Amniotic epithelial cell (primary cell): Measurements from ENCODE around the gene SPSB1.

Experiments used
- DNase-seq: peaks from one replicate; pipeline ENCODE4 v3.0.0-alpha.2; 2010; ENCODE audit warnings: low read depth

The SPSB1 gene

DNA sequence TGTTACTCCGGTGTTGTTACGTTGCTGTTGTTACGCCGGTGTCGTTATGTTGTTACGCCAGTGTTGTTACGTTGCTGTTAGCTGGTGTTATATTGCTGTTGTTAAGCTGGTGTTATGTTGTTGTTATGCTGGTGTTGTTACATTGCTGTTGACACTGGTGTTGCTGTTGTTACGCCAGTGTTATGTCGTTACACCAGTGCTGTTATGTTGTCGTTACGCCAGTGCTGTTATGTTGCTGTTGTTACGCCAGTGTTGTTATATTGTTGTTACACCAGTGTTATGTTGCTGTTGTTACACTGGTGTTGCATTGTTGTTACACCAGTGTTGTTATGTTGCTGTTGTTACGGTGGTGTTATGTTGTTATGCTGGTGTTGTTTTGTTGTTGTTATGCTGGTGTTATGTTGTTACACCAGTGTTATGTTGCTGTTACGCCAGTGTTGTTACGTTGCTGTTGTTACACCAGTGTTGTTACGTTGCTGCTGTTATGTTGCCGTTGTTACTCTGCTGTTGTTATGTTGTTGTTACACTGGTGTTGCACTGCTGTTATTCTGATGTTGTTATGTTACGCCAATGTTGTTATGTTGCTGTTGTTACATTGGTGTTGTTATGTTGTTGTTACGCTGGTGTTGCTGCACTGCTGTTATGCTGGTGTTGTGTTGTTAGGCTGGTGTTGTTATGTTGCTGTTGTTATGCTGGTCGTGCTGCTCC lies 32.5 kb upstream of the SPSB1 start:
- peak; percentile 55 for DNase-seq

DNA sequence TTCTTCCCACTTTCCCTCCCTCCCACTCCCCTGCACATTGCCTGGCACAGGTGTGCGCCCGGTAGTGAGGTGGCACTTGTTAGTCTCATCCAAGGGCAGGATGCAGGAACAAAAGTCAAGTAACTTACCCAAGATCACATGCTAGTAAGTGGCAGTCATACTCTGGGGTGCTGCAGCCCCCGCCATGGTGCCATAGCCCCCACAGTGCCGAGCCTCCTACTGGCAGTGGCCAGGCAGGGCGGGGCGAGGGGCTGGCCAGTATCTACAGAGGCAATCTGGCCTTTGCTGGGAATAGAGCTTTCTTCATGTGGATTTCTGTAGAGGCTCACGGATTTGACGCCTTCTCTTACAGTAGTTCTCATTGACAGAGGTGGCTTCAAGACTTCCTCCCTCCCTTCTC lies 31.2 kb upstream of the SPSB1 start:
- no peak for DNase-seq

DNA sequence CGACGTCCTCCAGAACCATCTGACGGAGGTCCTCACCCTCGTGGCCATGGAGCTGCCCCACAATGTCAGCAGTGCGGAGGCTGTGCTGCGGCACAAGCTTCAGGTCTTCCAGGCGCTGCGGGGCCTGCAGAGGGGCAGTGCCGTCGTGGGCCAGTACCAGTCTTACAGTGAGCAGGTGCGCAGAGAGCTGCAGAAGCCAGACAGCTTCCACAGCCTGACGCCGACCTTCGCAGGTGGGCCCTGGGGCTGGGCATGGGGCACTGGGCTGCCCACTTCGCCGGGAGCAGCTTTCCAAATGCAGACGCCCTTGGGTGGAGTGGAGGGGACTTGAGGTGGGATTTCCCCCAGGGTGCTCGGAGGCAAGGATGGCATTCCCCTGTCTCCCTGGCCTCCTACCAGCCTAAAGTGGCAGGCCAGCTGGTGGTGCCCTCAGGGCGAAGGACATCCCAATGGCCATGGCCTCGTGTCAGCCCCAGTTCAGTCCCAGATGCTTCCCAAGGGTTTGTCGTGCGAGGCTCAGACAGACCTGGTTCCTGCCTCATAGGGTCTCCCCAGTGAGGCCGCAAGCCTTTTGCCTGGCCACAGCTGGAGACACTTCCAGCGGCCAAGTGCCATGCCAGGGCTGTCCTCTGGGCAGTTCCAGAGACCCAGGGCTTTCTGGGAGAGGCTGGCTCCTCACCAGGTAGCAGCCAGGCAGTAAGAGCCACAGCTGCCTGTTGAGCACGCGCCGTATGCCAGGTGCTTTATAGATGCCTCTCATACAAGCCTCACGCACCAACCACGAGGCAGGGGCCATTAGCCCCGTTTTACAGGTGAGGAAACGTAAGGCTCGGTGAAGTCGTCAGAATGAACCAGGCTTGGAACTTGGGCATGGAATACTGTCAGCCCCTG lies 30.4 kb upstream of the SPSB1 start:
- DNase-seq = no peak

DNA sequence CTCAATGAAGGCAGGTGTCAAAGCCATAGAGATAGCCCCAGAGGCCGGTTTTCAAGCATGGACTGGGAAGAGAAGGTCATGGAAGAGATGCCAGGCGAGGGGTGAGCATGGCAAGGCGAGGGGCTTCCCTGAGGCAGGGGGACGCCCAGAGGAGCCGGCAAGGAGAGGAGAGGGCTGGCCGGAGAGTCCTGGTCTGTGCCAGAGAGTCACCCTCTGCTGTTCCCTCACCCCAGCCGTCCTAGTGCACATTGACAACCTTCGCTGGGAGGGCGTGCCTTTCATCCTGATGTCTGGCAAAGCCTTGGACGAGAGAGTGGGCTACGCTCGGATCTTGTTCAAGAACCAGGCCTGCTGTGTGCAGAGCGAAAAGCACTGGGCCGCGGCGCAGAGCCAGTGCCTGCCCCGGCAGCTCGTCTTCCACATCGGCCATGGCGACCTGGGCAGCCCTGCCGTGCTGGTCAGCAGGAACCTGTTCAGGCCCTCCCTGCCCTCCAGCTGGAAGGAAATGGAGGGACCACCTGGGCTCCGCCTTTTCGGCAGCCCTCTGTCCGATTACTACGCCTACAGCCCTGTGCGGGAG lies 29.3 kb upstream of the SPSB1 start:
- DNase-seq = no peak

DNA sequence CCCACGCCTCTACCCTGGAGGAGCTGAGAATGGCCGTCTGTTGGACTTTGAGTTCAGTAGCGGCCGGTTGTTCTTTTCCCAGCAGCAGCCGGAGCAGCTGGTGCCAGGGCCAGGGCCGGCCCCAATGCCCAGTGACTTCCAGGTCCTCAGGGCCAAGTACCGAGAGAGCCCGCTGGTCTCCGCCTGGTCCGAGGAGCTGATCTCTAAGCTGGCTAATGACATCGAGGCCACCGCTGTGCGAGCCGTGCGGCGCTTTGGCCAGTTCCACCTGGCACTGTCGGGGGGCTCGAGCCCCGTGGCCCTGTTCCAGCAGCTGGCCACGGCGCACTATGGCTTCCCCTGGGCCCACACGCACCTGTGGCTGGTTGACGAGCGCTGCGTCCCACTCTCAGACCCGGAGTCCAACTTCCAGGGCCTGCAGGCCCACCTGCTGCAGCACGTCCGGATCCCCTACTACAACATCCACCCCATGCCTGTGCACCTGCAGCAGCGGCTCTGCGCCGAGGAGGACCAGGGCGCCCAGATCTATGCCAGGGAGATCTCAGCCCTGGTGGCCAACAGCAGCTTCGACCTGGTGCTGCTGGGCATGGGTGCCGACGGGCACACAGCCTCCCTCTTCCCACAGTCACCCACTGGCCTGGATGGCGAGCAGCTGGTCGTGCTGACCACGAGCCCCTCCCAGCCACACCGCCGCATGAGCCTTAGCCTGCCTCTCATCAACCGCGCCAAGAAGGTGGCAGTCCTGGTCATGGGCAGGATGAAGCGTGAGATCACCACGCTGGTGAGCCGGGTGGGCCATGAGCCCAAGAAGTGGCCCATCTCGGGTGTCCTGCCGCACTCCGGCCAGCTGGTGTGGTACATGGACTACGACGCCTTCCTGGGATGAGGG lies 28.5 kb upstream of the SPSB1 start:
- DNase-seq = no peak

DNA sequence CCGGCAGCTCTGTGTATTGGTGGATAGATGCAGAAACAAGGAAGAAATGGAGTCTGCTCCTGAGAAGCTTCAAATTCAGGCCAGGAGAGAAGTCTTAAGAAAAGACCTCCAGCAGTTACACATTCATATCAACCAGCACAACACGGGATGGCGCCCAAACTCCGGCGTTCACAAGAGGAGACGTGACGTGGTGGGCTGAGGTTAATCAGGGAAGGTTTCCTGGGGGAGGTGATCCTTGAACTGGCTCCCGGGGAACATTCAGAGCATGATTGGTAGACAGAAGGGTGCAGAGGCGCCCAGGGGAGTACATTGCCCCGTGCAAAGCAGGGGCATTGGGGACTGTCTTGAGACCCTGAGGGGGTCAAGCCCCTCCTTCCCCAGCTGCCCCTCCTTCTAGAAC lies 27.7 kb upstream of the SPSB1 start:
- DNase-seq = no peak

DNA sequence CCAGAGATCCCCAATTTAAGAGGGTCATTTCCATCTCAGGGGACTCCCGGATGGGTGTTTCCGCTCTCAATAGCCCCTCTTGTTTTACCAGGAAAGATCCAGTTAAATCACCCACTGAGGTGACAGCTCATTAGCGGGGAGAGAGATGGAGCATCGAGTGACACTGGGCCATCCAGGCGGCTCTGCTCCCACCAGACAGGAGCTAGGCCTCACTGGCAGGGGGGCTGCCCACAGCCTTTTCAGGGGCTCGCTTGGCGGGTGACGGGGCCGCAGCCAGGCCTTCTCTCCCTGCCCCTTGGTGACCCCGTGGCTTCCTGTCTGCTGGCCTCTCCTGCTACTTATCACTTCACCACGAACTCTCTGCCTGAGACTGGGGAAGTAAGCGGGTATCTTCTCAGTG lies 26.7 kb upstream of the SPSB1 start:
- DNase-seq = no peak

DNA sequence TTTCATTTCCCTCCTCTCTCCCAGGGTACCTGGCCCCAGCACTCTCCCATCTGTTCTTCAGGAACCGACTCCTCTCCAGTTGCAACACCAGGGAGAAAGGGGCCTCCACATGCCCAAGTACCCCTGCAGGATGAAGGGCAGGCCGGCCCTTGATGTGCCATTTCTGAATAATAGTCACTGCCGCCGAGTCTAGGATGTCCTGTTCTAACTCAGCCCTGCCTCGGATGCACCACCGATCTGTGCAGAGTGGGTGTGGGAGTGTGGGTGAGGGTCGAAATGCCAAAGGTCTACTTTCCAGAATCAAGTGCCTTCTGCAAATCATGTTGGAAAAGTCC lies 25.4 kb upstream of the SPSB1 start:
- no peak for DNase-seq

DNA sequence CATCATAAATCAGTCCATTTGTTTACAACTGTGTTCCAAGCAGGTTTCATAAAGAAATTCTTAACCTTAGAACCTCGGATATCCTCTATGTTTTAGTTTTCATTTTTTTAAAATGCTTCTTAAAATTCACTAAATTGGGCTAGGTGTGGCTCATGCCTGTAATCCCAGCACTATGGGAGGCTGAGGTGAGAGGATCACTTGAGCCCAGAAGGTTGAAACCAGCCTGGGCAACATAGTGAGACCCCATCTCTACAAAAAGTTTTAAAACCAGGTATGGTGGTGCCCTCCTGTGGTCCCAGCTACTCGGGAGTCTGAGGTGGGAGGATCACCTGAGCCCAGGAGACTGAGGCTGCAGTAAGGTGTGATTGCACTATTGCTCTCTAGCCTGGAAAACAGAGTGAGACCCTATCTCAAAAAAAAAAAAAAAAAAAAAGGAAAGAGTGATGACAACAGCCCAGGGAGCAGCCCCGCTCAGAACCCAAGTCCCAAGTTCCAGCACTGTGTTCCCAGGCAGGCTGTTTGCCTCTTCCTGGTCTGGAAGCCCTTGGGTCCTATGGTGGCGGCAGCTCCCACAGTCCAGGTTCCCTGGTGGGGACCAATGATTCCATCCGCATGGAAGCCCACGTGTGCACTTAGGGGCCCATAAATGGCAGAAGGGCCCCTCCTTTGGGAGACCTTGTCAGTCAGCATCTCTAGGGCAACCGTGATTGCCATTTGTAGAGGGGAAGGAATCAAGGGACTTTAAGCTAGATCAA lies 24.7 kb upstream of the SPSB1 start:
- DNase-seq = no peak

DNA sequence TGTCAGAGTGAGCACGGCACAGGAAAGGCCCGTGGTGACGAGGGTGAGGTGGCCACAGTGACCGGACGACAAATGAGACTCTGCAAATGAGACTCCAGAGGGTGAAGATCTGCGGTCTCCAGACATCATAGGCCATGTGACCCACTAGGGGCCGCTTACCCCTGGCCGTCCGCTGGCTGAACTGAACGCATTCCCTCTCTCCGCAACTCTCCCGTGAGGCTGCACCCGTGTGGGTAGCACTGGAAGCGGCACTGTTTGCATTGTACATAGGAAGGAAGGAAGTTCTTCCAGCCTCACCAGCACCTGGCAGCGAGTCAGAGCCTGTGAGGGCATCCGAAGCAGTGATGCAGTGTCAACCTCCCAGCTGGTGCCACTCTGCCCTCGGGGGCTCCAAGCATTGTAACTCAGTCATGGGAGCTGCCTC lies 23.6 kb upstream of the SPSB1 start:
- no peak for DNase-seq

DNA sequence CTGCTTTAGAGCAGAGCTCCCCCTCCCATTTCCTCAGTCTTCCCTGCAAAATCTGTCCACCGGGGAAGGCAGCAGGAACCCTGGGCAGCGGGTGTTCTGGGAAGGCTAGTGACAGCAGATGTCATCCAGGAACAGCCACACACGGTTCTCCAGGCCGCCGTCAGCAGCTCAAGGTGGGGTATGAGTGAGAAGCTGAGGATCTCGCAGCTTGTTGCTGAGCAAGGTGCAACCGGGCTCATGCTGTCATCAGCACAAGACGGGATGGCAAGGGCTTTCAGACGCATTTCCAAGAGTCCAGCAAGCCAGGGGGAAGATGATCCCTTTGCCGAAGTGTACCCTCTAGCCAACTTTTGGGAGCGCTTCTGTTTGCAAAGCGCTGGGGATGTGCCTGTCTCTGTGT lies 23.0 kb upstream of the SPSB1 start:
- DNase-seq = no peak

DNA sequence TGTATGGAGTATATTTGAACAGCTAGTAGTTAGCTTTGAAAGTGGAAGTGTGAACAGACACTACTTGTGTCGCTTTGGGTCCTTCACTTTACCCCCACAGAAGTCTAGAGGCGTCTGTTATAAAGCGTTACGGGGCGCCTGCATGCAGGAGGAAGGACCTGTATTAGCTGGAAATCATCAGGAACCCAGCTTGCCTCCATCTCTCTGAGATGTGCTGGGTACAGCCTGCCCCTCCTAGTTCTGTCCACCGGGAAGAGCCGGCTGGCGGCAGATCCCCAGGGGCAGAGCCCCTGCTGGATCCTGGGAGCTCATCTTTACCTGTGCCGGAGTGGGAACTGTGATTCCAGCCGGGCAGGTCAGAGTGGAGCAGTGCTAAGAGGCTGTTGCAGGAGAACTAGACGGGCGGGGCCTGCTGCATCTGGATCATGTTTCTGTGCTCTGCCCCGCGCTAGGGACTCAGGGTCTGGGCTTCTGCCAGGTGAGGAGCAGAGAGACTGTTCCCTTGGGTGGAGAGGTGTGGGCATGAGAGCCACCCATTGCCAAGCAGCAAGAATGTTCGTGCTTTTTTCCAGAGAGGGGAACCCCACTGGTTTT lies 22.3 kb upstream of the SPSB1 start:
- DNase-seq = no peak

DNA sequence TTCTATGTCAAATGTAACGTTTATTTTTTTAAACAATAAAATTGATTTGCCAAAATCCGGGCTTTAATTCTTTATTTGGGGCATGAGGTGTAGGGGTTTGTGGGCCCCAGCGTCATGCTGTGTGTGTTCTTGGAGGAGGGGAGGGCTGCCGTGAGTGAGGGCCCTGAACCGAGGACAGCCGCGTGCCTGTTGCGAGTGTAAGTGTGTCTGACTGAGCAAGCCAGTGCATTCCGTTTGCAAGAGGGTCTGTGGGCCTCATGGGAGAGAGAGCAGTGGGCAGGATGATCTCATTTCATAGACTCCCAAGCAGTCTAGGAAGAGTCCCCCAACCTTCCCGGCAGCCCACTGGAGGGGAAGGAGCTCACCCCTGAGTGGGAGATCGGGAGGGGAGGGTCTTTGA lies 21.4 kb upstream of the SPSB1 start:
- no peak for DNase-seq

DNA sequence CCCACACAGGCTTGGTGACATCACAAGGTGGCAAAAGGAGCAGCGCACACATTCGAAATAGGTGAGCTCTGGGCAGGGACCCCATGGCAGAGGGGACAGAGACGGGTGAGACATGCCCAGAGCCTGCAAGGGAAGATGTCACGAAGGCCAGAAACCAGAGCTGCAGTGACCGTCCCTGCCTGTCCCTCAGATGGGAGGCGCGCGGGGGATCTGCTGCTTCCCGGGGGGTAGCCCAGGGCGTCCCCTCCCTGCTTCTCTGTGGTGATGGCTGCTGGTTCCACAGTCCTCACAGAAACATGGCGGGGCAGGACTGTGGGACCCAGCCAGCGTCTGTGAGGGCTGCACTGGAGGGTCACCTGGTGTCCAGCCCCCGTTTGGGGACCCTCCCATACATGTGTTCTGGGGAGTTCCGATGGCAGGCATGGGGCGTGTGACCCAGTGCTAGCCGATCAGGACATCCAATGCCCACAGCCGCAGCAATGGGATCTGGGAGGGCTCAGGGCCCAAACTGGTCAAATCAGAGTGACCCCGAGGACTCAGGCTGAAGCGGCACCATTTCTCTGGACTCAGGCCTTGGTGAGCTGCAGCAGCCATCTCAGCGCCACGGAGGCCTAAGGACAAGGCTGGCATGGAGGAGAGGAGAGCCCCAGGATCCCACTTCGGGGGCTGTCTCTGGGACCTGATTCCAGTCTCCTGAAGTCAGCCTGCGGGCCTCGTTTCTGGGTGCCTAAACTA lies 20.7 kb upstream of the SPSB1 start:
- DNase-seq = no peak

DNA sequence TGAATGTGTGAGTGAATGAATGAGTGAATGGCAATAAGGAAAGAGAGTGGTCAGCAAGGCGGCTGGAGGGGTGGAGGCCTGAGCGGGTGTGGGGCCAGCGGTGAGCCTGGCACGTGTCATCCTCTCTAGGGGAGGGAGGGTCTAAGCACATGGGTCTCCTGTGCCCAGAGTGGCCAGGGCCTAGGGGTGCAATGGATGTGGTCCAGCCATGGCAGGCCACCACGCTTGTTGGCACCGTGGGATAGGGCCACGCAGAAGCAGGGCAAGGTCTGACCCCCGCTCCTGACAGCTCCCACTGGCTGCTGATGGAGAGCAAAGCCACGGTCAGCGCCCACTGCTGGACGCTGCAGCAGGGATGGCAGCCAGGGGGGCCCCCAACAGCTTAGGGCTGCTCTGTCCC lies 19.5 kb upstream of the SPSB1 start:
- no peak for DNase-seq

DNA sequence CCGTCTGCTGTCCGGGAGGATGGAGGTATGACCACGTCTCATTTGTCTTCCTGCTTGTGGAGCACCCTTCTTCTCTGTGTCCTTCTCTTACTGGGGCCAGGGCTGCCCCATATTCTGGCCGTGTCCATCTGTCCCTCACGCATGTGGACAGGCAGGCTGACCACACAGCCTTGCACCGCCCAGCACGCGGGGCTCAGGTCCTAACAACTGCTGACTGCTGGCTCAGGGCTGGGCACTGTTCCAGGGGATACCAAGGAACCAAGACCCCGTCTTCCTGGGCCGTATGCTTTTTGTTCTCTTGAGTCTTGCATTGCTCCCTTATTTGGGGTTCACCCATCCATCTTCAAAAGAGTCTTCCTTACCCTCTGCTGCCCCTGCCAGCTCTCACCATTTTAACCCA lies 17.5 kb upstream of the SPSB1 start:
- DNase-seq = peak; percentile 62

DNA sequence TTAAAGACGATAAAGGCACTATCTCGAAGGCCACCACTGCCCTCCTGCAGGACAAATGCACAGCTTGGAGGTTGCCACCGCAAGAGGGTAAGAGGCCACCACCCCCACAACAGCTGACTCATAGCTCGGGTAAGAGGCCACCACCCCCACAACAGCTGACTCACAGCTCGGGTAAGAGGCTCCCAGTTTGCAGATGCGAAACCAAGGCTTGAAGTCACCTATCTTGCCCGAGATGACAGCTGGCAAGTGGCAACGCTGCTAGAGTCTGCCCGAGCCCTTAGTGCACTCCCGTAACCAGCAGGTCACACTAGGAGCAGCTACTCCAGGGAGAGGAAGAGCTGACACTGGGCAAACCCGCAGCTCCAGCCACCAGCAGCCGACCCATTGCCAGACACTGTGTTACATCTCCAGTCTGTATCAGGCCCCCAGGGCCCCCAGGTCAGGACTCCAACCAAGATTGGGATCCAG lies 17.1 kb upstream of the SPSB1 start:
- peak; percentile 93 for DNase-seq

DNA sequence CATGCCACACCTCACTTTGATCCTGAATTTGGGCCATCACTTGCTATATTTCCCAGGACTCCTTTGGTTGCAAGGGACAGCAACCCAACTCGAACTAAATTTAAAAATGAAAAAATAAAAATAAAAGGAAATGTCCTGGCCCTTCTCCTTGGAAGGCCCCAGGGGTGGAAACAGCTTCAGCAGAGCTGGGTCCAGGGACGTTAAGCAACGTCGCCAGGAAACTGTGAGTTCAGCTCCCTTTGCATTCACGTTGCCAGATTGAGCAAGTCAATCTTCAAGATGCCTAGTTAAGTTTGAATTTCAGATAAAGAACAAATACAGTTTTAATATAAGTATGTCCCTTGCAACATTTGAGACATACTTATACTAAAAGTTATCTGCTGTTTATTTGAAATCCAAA lies 14.6 kb upstream of the SPSB1 start:
- DNase-seq = peak; percentile 49

DNA sequence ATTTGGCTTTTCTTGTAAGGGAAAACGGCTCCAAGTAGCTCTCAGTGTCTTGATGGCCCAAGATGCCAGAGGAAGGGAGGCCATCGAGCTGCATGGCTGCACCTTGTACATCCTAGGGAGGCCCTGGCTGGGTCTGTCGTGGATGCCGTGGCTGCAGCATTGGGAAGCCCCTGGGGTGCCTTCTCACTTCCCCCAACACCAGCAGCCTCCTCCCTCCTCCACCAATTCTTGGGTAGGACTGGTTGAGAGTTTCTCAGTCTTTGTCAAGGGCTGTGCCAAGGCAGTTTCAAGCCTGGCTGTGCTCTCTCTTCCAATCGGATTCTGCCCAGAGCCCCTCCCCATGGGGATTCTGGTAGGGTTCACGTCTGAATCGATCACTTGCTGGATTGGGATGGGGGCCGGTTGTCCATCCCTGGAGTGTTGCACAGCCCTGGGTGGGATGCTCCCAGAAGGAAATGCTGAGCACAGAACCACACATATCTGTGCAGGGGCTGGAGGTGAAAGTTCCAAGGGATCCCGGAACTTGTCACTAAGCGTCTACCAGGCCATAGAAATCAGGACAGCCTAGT lies 14.0 kb upstream of the SPSB1 start:
- no peak for DNase-seq
